KOPT-K1 (cell line): ENCODE results near the gene HNMT.
"Not testable (repeated sequence)": the region's sequence is repeated elsewhere in the genome, so short reads cannot be mapped to it uniquely, and the experiment has no call there.

Experiments used
- H3K27ac ChIP-seq: fragments of 200-600 bp; sonication (generic); 2 replicates; pipeline ENCODE4 v1.5.1; 2016; ENCODE audit warnings: antibody characterized with exemption, mild to moderate bottlenecking, low read depth, low read length; ENCODE audit not compliant: poor library complexity, severe bottlenecking
- H3K36me3 ChIP-seq: fragments of 200-600 bp; sonication (generic); 2 replicates; pipeline ENCODE4 v1.5.1; 2017; ENCODE audit warnings: antibody characterized with exemption, mild to moderate bottlenecking, low read length, moderate library complexity; ENCODE audit not compliant: insufficient read depth
- H3K9me3 ChIP-seq: fragments of 200-600 bp; sonication (generic); 2 replicates; pipeline ENCODE4 v1.5.1; 2017; ENCODE audit warnings: antibody characterized with exemption, low read length, mild to moderate bottlenecking; ENCODE audit not compliant: insufficient read depth, poor library complexity, severe bottlenecking

The HNMT gene

DNA sequence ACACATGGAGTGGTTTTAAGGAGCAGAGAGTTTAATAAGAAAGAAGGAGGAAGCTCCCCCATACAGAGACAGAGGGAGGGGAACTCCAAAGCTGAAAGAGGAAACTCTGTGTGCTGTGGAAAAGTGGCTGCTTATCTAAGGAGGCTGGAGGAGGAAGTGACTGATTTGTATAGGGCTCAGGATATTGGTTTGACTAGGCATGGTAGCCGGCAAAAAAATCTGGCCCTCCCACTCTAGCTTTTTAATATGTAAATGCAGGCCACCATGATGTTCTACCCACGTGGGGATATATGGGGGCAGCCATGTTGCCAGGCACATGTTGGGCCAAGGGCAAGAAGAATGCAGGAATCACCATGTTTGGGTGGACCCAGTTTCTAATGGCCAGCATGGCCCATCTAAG lies 64.3 kb downstream of the HNMT start:
- H3K27ac ChIP-seq = no peak overlapping the region

DNA sequence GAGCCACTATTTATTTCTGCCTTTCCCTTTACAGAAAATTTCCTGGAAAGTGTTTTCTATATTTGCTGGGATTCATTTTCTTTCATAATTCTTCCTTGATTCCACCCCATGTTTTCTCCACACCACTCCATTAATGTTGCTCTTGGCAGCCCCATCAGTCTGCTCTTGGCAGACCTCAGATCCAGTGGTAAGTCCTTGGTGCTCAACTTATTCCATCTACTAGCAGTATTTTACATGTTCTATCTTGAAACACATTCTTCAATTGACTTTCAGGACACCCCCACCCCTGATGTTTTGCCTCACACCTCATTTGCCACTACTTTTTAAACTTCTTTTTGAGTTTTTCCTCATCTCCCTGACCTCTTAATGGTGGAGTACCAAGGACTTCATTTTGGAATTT lies 65.0 kb downstream of the HNMT start:
- H3K36me3 ChIP-seq = no peaks in the 10 kb centered on the region

More for the DNA sequence above, 64.3 kb downstream of the HNMT start:
- no peaks in the 10 kb centered on the region for H3K36me3 ChIP-seq
- H3K9me3 ChIP-seq = no peaks in the 10 kb centered on the region

DNA sequence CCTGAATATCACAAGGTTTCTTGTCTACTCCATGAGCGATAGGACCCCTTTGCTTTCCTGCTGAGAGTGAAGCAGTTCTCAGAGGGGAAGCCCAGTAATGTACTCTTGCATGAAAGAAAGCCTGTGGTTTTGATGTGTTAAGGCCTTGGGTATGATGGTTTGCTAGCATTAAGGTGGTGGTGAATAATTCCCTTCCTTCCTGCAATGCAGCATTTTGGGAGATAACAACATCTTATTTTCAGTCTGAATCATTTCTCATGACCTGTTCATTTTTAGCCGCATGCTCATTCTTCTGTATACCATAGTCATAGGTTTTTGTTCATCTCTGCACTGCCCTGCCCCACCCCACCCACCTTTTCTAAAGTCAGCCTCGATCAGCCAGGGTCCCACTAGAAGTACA lies 66.2 kb downstream of the HNMT start:
- no peak overlapping the region for H3K27ac ChIP-seq
- no peaks in the 10 kb centered on the region for H3K36me3 ChIP-seq
- H3K9me3 ChIP-seq = no peaks in the 10 kb centered on the region

More for the DNA sequence above, 65.0 kb downstream of the HNMT start:
- H3K27ac ChIP-seq = no peak overlapping the region
- no peaks in the 10 kb centered on the region for H3K9me3 ChIP-seq

DNA sequence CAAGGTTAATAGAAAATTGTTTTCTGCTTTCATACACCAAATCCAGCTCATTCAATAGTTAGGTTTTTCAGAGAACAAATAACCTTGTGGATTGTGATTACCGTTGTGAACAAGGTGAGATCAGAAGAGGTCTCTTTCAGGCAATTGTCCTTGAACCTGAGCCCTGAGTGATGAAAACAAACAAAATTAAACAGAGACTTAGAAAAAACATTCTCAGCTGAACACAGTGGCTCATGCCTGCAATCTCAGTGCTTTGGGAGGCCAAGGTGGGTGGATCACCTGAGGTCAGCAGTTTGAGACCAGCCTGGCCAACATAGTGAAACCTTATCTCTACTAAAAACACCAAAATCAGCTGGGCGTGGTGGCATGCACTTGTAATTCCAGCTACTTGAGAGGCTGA lies 68.1 kb downstream of the HNMT start:
- no peak overlapping the region for H3K27ac ChIP-seq
- no peaks in the 10 kb centered on the region for H3K36me3 ChIP-seq
- H3K9me3 ChIP-seq = no peaks in the 10 kb centered on the region

DNA sequence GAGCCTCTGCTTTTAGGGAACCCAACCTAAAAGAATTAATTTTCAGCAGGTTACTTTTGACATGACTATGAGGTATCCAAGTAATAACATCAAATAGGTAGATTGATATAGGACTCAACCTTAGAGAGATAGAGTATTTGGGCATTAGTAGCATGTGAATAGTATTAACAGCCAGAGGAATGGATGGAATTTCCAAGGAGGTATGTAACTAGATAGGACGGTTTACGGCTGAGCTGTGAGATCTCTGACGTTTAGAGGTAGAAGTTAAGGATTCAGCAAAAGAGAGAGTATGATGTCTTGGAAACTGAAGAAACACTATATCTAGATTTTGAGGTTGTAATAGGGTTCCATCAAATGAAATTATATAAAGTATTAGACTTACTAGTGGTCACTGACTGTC lies 70.3 kb downstream of the HNMT start:
- H3K9me3 ChIP-seq = no peaks in the 10 kb centered on the region
- no peaks in the 10 kb centered on the region for H3K36me3 ChIP-seq
- no peak overlapping the region for H3K27ac ChIP-seq

DNA sequence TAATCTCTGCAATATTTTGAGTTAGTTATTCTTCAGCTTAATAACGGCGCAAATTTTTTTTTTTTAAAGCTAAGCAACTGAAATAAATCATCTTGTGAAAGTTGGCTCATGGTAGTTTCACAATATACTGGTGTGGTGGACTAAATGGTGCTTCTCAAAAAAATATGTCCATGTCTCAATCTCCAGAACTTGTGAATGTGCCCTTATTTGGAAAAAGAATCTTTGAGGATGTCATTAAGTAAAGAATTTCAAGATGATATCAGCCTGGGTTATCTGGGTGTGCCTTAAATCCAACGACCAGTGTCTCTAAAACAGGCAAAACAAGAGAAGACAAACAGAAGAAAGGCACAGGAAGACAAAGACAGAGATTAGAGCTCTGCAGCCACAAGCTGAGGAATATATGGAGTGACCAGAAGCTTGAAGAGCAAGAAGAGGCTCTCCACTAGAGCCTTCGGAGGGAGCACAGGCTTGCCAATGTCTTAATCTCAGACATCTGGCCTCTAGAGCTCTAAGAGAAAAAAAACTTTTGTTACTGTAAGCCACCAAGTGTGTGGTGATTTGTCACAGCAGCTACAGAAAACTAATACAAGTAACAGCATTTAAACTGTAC lies 71.4 kb downstream of the HNMT start:
- Histone ChIP-seq H3K27ac (no peak overlapping the region), H3K9me3 (no peaks in the 10 kb centered on the region), H3K36me3 (no peaks in the 10 kb centered on the region)

DNA sequence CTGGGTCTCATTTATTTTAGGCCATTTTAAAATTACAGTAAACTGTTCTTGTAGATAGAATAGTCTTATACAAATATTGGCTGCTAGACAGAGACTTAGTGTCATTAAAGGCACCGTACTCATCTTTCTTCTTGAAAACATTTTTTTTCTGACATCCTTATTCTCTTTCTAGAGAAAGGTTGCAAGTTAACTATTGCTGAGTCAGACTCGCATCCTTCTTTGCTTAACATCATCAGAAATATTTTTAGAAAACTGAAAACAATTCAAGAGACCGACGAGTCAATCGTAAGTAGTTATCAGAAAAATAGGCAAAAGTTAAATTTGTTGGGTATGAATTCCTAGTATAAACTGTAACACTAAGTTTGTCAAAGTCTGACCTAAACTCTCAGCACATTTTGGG lies 72.2 kb downstream of the HNMT start:
- H3K36me3 ChIP-seq = no peaks in the 10 kb centered on the region
- H3K9me3 ChIP-seq = no peaks in the 10 kb centered on the region
- H3K27ac ChIP-seq = no peak overlapping the region

DNA sequence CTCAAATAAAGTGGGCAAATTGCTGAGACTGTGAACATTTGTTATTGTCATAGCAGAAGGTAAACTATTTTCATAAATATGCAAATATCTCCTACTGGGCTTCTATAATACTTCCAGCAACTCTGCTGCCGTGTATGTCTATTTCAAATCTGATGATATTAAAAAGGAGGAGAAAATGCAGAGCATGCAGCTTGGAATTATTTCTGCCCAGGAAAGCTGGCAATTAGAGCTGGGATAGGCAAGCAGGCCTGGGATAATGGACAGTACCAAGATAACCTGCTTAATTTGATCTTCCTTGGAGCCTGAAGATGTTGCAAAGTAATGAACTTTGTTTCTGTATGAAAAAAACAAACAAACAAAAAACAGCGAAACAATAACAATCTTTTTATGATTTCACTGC lies 72.8 kb downstream of the HNMT start:
- Histone ChIP-seq H3K9me3 (no peaks in the 10 kb centered on the region), H3K27ac (no peak overlapping the region), H3K36me3 (no peaks in the 10 kb centered on the region)

DNA sequence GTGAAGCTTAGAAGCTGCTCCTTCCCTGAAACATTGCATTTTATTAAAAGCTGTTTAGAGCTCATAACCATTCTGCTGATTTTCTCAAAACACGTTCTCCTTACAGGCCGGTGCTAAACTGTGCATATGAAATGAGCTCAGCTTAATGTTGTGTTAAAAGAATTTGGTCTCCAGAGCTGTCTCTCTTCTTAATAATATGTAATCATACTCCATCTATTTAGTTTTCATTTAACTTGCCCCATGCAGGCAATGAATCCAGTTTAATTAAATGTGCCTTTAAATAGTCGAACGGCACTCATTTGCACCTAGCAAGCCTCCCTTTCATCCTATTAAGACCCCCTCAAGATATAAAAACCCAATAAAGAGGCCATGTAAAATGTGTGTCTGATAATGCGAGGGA lies 76.3 kb downstream of the HNMT start:
- H3K9me3 ChIP-seq = no peaks in the 10 kb centered on the region
- H3K36me3 ChIP-seq = no peaks in the 10 kb centered on the region
- no peak overlapping the region for H3K27ac ChIP-seq

DNA sequence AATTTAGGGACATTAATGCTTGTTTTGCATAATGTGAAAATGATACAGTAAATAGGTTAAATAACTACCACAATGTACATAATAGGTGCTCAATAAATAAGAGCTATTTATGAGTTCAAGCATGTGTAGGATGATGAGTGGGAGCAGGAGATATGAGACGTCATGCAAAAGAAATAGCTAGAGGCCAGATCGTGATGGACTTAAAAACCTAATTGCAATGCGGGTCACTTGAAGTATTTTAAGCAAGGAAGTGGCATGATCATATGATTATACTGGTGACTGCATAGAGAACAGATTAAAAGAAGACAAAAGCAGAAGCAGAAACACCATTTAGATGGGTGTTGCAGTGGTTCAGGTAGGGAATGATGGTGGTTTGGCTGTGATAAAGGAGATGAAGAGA lies 78.0 kb downstream of the HNMT start:
- Histone ChIP-seq H3K27ac (no peak overlapping the region), H3K9me3 (no peaks in the 10 kb centered on the region), H3K36me3 (no peaks in the 10 kb centered on the region)

DNA sequence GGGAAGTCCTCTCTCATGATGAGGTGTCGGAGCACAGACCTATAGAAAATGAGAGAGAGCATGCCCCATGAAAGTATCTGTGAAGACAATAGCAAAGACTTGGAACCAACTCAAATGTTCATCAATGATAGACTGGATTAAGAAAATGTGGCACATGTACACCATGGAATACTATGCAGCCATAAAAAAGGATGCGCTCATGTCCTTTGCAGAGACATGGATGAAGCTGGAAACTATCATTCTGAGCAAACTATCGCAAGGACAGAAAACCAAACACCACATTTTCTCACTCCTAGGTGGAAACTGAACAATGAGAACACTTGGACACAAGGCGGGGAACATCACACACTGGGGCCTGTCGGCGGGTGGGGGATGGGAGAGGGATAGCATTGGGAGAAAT lies 79.3 kb downstream of the HNMT start:
- not testable (repeated sequence) for H3K9me3 ChIP-seq, H3K36me3 ChIP-seq, H3K27ac ChIP-seq

DNA sequence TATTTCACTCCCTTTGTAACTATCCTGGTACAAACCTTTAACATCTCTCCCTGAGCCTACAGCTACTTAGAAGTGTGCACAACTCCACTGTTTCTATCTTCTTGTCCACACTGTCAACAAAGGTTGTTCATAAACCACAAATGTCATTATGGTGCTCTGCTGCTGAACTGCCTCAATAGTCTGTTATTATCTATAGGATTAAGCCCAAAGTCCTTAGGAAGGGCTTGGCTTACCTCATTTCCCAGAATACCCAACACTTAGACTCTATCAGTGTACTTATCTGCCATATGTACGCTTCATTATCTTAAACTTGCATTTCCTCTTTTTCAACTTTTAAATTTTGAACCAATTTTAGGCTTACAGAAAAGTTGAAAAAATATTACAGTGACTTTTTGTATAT lies 94.2 kb downstream of the HNMT start:
- Histone ChIP-seq H3K27ac (no peak overlapping the region), H3K9me3 (no peaks in the 10 kb centered on the region), H3K36me3 (no peaks in the 10 kb centered on the region)

DNA sequence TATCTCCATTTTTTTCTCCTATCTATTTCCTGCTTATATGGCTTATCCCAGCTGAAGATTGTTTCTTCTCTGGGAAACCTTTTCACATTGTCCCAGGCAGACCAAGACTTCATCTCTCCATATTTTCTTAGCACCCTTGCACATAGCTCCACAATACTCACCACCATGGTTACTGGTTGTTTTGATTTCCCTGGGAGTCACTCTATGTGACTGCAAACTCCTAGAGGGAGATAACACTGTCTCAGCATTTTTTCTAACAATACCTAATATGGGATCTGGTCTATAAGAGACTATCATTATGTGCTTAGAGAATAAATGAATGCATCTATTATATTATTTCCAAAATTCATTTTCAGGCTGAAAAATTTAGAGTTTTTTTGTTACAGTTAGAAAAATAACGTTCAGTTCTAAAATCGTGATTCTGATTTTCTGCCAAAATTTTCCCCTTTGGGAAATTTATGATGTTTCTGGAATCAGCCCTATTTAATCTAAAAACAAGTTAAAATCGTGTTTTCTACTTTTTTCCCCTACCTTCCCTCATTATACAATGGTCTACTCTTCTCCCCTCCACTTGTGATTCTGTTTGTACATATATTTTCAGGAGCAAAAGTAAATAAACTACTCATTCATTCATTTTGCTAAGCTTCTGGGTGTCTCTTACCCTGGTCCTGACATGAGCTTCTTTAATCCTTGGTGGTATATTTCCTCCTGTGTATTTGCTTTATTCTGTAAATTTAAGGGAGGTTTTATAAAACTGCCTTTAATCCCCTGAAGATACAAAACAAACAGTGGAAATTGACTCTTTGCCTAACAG lies 95.4 kb downstream of the HNMT start:
- H3K9me3 ChIP-seq = no peaks in the 10 kb centered on the region

DNA sequence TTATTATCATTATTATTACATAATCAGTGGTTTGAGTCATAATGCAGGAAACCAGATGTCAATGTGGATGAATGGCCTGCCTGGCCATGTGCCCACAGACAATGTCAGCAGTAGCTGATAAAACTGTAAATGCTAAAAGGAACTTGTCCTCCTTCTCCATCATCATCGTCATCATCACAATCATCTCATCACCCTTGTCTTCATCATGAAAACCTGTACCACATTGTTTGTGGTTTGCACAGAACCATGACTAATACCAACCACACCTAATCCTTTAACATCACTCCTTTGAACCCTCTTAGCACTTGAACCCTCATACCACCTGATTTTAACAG lies 96.0 kb downstream of the HNMT start:
- H3K9me3 ChIP-seq = no peaks in the 10 kb centered on the region
- no peaks in the 10 kb centered on the region for H3K36me3 ChIP-seq
- H3K27ac ChIP-seq = no peak overlapping the region

More for the DNA sequence above, 95.4 kb downstream of the HNMT start:
- Histone ChIP-seq H3K36me3 (no peaks in the 10 kb centered on the region), H3K27ac (no peak overlapping the region)

DNA sequence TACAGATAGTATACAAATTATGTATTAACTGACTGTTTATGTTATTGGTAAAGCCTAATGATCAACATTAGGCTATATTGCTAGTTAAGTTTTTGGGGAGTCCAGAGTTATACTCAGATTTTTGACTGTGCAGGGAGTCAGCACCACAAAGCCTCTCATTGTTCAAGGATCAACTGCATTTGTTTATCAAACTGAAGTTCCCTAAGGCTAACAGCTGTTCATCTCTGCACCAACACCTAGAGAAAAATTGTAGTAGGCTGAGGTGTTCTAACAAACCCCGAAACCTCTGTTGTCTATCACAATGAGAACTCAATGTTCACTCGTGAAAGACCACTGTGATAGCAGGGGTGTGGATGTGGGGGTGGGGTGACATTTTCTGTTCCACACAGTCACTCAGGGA lies 97.7 kb downstream of the HNMT start:
- no peak overlapping the region for H3K27ac ChIP-seq
- no peaks in the 10 kb centered on the region for H3K36me3 ChIP-seq

DNA sequence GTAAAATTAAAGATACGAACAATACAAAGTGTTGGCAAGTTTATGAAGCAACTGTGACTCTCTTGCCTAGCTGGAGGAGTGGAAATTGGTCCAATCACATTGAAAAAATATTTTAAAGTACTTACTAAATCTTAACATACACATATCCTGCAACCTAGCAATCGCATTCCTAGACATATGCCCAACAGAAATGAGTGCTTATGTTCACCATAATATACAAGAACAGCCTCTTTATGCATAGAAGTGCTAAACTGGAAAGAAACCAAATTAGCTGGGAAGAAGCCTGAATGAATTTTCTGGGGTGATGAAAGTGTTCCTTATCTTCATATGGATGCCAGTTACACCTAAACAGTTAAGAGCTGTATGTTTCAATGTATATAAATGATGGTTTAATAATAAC lies 98.9 kb downstream of the HNMT start:
- Histone ChIP-seq H3K9me3 (no peaks in the 10 kb centered on the region), H3K36me3 (no peaks in the 10 kb centered on the region), H3K27ac (no peak overlapping the region)

More for the DNA sequence above, 97.7 kb downstream of the HNMT start:
- no peaks in the 10 kb centered on the region for H3K9me3 ChIP-seq
